Type B pancreatic cell (in vitro differentiated cells): ENCODE measurements around the gene PDCD1. TPM values are rescaled to one million over a fixed set of nuclear protein-coding genes. Genes with fewer than 3 reads are reported as not detected.
"Not testable (repeated sequence)": the region's sequence is repeated elsewhere in the genome, so short reads cannot be mapped to it uniquely, and the experiment has no call there.

Experiments
- DNase-seq: peaks from one replicate; pipeline ENCODE4 v3.0.0; 2021; ENCODE audit warnings: mixed read lengths; ENCODE audit not compliant: unreplicated experiment; ENCODE audit errors: extremely low spot score
- H3K27ac Mint-ChIP-seq: 2 replicates; pipeline ENCODE4 v1.8.0; 2021; ENCODE audit warnings: mild to moderate bottlenecking, mixed read lengths
- H3K27me3 Mint-ChIP-seq: 2 replicates; pipeline ENCODE4 v1.8.0; 2021; ENCODE audit warnings: mixed read lengths
- H3K36me3 Mint-ChIP-seq: 2 replicates; pipeline ENCODE4 v1.8.0; 2021; ENCODE audit warnings: mixed read lengths
- H3K4me1 Mint-ChIP-seq: one replicate; pipeline ENCODE4 v1.8.0; 2021; ENCODE audit warnings: mixed read lengths; ENCODE audit not compliant: unreplicated experiment
- H3K4me3 Mint-ChIP-seq: 2 replicates; pipeline ENCODE4 v1.8.0; 2021; ENCODE audit warnings: mild to moderate bottlenecking, mixed read lengths
- H3K9me3 Mint-ChIP-seq: 2 replicates; pipeline ENCODE4 v1.8.0; 2021; ENCODE audit warnings: mixed read lengths
- CTCF ChIP-seq: fragments of 200-600 bp; sonication (generic); conservative IDR thresholded peaks from 2 replicates; pipeline ENCODE4 v1.5.0; 2021; ENCODE audit warnings: antibody characterized with exemption, mild to moderate bottlenecking
- total RNA-seq: library from RNA; stranded (reverse); gene quantifications from 2 replicates; pipeline ENCODE4 v1.2.1, GENCODE V29; 2021; ENCODE audit warnings: low replicate concordance

PDCD1 gene
- total RNA-seq, 1 donor from 2014 or later, result not detected

- Mint-ChIP-seq H3K36me3 (no peaks in the 10 kb centered on the region), H3K9me3 (peaks cover 19% of the 10 kb centered on the region), H3K4me3 (no peak overlapping the region), H3K27me3 (peaks cover 13% of the 10 kb centered on the region), H3K4me1 (peaks cover 3% of the 10 kb centered on the region), H3K27ac (no peak overlapping the region)
- TF ChIP-seq CTCF, result no peak
- DNase-seq, result no peak
Observed at GRCh38 chr2:241827394-241827793, 31.3 kb downstream of the PDCD1 start.

GRCh38 chr2:241823531-241824437, 34.9 kb downstream of the PDCD1 start:
- Mint-ChIP-seq H3K4me3 (peak overlapping the region; percentile 31), H3K9me3 (peaks cover 19% of the 10 kb centered on the region), H3K27me3 (peaks cover 18% of the 10 kb centered on the region), H3K27ac (peak overlapping the region; percentile 58)
- H3K4me1 Mint-ChIP-seq, DNase-seq, H3K36me3 Mint-ChIP-seq: not testable (repeated sequence)

GRCh38 chr2:241822264-241822623, 36.5 kb downstream of the PDCD1 start:
- no peak for DNase-seq
- peaks cover 11% of the 10 kb centered on the region for H3K9me3 Mint-ChIP-seq
- H3K27ac Mint-ChIP-seq, result no peak overlapping the region
- H3K27me3 Mint-ChIP-seq, result peaks cover 16% of the 10 kb centered on the region
- no peak overlapping the region for H3K4me3 Mint-ChIP-seq
- H3K4me1 Mint-ChIP-seq, result peaks cover 3% of the 10 kb centered on the region
- no peaks in the 10 kb centered on the region for H3K36me3 Mint-ChIP-seq
- TF ChIP-seq CTCF, result no peak

GRCh38 chr2:241821460-241822263, 37.0 kb downstream of the PDCD1 start:
- DNase-seq, result no peak
- peaks cover 3% of the 10 kb centered on the region for H3K4me1 Mint-ChIP-seq
- H3K36me3 Mint-ChIP-seq, result no peaks in the 10 kb centered on the region
- H3K27ac Mint-ChIP-seq, result no peak overlapping the region
- H3K27me3 Mint-ChIP-seq, result peaks cover 14% of the 10 kb centered on the region
- no peak for TF ChIP-seq CTCF
- H3K9me3 Mint-ChIP-seq, result peaks cover 10% of the 10 kb centered on the region
- H3K4me3 Mint-ChIP-seq, result no peak overlapping the region

GRCh38 chr2:241820625-241821384, 37.9 kb downstream of the PDCD1 start:
- DNase-seq, result no peak
- TF ChIP-seq CTCF, result no peak

GRCh38 chr2:241819947-241820624, 38.6 kb downstream of the PDCD1 start:
- not testable (repeated sequence) for H3K36me3 Mint-ChIP-seq, DNase-seq, H3K9me3 Mint-ChIP-seq, H3K4me3 Mint-ChIP-seq, H3K27ac Mint-ChIP-seq, H3K4me1 Mint-ChIP-seq
- peaks cover 12% of the 10 kb centered on the region for H3K27me3 Mint-ChIP-seq

More at GRCh38 chr2:241820625-241821384, 37.9 kb downstream of the PDCD1 start:
- H3K27ac Mint-ChIP-seq, result no peak overlapping the region
- peaks cover 12% of the 10 kb centered on the region for H3K27me3 Mint-ChIP-seq
- peaks cover 3% of the 10 kb centered on the region for H3K4me1 Mint-ChIP-seq
- H3K4me3 Mint-ChIP-seq, result no peak overlapping the region
- no peaks in the 10 kb centered on the region for H3K36me3 Mint-ChIP-seq
- peaks cover 10% of the 10 kb centered on the region for H3K9me3 Mint-ChIP-seq
